Raji (cell line): ENCODE measurements around the gene PLVAP.

ENCODE experiments used
- POLR2A ChIP-seq: IDR thresholded peaks from 2 replicates; pipeline ENCODE4 v1.6.1; 2011; ENCODE audit warnings: low read depth, low read length, control low read depth; ENCODE audit not compliant: insufficient read depth

Gene PLVAP

DNA sequence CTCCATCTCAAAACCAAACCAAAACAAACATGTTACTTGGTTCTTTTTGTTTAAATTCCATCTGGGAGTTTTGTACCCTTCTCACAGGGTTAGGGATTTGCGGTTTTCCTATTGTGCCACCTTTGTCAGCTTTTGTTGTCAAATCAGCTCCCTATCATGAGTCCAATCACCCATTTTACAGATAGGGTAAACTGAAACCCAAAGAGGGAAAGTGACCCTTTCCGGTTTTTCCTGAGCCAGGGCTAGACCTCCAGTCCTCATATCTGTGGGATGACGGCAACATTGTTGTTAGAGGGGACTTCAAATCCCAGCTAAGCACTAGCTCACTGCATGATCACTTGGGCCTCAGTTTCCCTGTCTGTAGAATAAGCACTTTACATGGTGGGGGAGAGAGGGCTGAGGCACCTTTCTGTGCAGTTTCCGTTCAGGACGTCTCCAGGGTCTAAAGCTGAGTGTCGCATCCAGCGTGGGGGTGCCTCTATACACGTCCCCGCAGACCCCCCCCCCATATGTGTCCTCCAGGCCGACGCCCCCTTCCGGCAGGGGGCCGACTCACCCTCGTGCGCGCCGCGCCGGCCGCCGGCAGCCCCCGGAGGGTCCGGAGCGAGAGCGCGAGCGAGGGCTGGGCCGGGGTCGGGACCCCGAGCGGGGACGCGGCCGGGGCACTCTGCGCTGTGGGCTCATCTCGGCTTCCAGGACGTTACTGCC lies 13.0 kb upstream of the PLVAP start:
- no peak for TF ChIP-seq POLR2A

DNA sequence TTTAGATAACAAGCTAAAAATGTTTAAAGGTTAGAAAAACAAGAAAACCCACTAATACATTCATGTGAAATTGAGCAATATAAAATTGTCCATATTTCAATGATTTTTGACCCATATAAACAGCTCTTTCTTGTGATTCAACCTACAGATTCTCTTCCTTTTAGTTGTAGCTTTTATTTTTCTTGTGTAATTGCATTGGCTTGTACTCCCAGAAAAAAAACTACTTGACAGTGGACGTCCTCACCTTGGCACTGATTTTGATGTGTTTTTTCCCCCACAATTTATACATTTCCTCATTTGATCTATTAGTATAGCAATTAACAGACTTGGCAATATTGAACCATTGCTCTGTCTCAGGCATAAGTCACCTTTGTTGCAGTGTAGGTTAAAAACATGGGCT lies 12.1 kb upstream of the PLVAP start:
- TF ChIP-seq POLR2A = no peak

DNA sequence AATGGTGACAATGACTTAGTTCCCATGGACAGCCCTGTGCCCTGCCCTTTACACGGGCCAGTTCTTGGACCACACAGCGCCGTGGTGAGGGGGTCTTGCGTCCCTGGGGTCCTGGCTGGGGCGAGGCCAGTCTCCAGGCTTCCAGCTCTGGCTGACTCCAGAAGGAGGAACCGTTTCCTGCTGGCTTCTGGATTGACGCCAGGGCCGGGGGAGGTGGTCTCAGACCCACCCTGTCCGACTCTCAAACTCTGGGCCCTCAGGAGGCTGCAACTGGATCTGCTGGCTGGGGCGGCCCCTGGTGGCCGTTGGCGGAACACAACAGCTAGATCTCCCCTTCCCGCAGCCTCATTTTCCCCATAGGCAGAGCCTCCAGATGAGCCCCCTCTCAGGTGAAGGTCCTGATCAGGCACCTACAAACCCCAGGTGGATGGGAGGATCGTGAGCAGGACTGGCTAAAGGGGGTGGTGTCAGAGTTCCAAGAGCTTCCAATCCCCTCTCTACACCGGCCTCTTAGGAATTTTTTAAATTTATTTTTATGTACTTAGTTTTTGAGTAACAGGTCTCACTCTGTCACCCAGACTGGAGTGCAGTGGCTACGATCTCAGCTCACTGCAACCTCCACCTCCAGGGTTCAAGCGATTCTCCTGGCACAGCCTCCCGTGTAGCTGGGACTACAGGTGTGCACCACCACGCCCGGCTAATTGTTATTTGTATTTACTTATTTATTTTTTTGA lies 8.9 kb upstream of the PLVAP start:
- no peak for TF ChIP-seq POLR2A

DNA sequence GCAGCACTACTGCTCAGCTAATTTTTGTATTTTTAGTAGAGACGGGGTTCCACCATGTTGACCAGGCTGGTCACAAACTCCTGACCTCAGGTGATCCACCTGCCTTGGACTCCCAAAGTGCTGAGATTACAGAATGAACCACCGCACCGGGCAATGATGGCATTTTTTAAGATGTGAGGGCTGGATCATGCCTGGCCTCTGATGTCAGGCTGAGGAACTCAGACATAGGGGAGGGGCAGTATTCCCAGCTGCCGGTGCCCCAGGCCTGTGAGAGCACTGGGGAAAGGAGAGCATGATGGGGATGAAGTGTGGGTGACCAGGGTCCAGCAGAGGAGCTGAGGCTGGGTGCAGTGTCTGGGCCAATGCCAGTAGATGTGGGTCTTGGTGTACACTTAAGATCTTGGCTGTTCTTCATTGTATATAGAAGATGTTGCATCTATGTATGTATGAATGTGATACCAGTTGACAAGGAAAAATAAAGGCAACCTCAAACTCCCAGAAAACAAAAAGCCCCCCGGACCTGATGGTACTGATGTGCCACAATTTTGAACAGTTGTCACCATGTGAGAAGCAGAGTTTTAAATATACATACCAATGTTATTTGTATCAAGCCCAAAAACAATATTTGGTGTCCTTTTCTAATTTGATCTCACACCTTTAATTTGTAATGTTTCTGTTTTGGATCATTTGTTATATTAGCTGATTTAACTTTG lies 3.4 kb upstream of the PLVAP start:
- TF ChIP-seq POLR2A = no peak

DNA sequence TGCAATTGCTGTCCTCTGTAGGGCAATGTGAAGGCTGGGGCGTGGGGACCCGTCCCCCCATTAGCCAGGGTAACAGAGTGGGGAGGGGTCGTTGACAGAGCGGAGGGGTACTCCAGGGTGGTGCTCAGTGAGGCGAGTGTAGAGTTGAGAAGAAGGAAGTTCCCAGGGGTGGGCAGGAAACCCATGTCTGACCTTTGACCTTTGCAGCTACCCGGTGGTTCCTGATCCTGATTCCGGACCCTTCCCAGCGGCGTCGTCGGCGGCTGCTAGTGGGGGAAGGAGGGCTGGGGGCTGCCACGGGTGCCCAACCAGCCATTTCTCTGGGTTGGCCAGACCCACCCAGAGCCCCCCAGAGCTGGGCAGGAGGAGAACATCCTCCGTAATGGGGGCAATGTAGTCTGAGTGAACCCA lies 2.1 kb upstream of the PLVAP start:
- no peak for TF ChIP-seq POLR2A

DNA sequence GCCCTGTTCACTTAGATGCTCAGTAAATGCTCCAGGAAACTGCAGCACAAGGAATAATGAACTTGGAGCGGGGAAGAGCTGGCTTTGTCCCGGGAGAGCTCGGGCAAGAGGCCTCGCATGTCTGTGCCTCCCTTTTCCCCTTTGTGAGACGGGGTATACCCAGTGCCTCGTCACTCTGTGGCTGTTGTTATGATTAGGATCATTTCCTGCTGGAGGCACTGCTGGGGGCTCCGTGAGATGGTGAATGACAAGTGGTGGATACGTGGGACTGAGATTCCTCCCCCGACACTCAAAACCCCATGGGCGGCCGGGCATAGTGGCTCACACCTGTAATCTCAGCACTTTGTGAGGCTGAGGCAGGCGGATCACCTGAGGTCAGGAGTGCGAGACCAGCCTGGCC lies 1.1 kb upstream of the PLVAP start:
- TF ChIP-seq POLR2A = no peak

DNA sequence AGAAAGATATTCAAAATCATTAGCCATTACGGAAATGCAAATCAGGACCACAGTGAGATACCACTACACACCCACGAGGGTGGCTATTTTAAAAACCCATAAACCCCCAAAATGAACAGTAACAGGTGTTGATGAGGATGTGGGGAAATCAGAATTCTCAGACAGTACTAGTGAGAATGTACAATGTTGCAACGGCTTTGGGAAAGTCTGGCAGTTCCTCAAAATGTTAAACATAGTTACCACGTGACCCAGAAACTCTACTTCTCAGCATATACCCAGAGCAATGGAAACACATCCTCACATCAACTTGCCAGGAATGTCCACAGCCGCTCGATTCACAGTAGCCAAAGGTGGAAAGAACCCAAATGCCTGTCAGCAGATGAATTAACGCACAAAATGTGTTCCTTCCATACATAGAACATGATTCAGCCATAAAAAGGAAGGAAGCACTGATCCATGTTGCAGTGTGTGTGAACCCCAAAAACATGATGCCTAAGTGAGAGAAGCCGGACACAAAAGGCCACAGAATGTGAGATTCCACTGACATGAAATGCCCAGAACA lies 7.0 kb downstream of the PLVAP start:
- no peak for TF ChIP-seq POLR2A

DNA sequence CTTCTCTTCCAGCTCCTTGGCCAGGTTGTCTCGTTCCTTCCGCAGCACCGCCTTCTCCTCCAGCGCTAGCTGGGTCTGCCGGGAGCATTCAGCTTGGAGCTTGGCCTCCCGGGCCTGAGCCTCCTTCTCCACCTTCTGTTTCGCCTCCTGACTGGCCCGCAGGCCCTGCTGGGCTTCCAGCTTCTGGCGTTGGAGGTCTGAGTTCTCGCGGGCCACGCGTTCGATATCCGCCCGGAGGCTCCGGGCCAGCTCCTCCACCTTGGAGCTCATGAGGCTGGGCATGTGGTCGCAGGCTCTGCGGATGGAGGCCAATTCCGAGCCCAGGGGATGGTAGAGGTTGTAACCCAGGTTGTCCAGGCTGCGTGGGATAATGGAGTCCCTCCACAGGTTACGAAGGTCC lies 11.8 kb downstream of the PLVAP start:
- TF ChIP-seq POLR2A = no peak

DNA sequence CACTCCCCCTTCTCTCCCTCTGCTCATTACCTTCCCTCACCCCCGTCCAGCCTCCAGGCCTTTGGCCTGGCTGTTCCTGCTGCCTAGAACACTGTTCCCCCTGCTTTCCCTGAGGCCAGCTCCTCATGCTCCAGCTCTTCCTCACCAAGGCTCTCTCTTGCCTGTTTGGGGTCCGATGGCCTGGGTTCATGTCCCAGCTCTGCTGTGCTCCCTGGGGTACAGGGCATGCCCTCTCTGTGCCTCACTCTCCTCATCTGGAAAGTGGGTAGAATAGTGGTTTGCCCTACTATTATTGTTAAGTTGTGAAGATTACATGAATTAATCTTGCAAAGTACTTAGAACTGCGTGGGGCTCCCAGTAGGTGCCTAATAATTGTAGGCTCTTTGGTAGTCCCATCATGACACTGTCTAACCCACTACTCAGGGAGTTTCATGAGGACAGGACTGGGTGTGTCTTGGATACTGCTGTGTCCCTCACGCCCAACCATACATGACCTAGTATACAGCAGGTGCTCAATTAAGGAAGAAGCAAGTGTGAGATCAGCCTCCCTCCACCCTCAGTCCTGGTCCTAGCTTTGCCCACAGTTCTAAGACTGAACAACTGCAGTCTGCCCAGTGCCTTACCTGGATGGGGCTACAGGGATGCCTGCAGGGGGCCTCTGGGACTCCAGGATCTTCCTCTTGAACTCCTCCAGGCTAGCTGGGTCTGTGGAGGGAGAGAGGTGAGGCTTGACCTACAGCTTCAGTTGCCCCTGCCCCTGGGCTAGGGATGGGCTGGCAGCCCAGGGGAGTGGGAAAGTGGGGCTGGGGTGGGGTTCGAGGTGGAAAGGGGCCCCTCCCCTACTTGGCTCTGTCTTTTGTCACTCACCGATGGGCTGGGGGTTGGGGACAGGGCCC lies 17.0 kb downstream of the PLVAP start:
- TF ChIP-seq POLR2A = no peak

DNA sequence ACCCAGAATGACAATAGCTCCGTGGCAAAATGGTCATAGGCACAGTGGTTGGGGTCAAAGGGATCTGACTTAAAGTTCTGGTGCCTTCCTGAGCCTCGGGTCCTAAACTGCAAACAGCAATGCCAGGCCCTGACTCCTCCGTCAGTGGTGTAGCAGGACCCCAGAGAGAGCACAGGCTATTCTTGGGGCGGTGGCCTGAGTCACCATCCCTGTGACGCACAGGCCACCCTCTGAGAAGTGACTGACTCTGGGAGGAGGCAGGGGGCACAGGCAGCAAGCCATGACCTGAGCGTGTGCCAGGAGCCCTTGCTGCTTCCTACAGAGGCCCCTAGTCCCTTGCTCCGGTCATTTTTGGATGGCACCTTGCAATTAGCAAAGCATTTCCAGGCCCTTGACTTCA lies 18.7 kb downstream of the PLVAP start:
- no peak for TF ChIP-seq POLR2A

DNA sequence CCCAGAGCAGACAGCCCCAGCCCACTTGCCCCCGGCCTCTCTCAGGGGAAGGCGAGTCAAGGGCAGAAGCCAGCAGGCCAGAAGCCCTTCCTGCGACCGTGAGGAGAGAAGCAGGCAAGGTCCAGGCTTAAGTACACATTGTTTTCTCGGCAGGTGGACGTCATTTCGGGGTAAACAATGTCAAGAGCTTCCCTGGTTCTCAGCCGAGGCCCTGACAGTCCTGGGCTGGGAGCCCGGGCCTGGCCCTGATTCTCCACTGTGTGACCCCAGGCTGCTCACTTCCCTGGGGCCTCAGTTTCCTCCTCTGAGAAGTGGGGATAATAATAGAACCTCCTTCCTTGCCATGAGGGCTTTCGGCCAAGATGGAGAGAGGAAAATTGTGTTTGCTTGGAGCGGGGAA lies 19.4 kb downstream of the PLVAP start:
- no peak for TF ChIP-seq POLR2A

DNA sequence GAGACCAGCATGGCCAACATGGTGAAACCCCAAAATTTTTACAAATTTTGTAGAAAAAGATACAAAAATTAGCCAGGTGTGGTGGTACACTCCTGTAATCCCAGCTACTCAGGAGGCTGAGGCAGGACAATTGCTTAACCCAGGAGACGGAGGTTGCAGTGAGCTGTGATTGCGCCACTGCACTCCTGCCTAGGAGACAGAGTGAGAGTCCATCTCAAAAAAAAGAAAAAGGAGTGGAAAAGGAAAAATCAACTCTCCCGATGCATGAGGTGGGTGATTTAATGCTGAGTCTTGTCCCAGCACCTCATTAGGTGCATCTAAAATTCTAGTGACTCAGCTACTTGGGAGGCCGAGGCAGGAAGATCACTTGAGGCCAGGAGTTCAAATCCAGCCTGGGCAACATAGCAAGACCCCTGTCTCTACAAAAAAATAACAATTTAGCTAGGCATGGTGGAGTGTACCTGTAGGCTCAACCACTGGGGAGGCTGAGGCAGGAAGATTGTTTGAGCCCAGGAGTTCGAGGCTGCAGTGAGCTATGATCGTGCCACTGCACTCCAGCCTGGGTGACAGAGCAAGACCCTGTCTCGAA lies 20.0 kb downstream of the PLVAP start:
- no peak for TF ChIP-seq POLR2A

DNA sequence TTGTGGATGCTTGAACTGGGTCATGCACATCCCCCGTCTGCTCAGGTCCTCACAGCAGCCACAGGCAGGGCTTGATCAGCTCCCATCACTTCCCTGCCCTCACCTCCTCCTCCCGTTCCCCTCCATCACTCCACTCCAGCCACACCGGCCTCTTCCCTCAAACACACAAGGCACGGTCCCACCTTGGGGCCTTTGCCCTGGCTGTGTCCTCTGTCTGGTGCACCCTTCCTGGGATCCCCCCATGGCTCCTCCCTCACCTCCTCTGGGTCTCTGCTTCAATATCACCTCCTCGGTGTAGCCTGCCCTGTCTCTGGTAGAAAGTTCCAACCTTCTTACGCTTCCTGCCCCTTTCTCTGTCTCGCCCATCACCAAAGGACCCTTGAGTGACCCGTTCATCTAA lies 23.8 kb downstream of the PLVAP start:
- TF ChIP-seq POLR2A = no peak

DNA sequence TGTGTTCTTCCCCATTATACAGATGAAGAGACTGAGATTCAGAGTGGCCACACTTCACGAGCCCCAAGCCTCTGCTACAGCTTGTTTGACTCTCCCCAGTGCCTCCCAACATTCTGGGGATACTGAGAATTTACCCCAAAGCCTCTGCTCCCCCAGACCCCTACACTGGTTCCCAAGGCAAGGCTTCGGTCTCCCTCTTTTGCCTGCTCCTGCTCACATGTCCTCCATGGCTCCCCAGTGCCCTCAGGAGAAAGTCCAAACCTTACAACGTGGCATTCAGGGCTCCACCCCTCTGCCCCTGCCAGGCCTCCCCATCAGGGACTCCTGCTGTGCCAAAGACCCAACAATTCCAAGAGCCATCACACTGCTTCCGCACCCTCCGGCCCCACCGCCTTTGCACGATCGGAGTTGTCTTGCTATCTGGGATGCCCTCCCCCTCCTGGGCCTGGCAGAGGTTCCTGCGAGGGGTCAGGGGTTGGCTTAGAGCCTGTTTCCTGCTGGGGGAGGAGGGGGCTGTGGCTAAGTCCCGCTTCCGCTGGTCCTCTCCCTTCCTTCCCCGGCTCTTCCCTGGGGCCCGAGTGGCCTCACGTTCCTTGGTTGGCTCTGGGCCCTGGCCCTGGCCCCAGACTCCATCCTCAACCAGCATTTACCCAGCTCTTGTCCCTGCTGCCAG lies 24.4 kb downstream of the PLVAP start:
- no peak for TF ChIP-seq POLR2A
